Germinal center (tissue), 1 donor: ENCODE measurements around the gene POFUT2.

Experiments
- DNase-seq: peaks from one replicate; pipeline ENCODE4 v3.0.0; 2012; ENCODE audit warnings: mixed read lengths, low spot score

POFUT2 gene

GRCh38 chr21:45297869-45298268 is 10.2 kb upstream of the POFUT2 start:
- DNase-seq: no peak

GRCh38 chr21:45297329-45297728 is 9.6 kb upstream of the POFUT2 start:
- DNase-seq: no peak

GRCh38 chr21:45296638-45297037 is 8.9 kb upstream of the POFUT2 start:
- DNase-seq: no peak

DNA sequence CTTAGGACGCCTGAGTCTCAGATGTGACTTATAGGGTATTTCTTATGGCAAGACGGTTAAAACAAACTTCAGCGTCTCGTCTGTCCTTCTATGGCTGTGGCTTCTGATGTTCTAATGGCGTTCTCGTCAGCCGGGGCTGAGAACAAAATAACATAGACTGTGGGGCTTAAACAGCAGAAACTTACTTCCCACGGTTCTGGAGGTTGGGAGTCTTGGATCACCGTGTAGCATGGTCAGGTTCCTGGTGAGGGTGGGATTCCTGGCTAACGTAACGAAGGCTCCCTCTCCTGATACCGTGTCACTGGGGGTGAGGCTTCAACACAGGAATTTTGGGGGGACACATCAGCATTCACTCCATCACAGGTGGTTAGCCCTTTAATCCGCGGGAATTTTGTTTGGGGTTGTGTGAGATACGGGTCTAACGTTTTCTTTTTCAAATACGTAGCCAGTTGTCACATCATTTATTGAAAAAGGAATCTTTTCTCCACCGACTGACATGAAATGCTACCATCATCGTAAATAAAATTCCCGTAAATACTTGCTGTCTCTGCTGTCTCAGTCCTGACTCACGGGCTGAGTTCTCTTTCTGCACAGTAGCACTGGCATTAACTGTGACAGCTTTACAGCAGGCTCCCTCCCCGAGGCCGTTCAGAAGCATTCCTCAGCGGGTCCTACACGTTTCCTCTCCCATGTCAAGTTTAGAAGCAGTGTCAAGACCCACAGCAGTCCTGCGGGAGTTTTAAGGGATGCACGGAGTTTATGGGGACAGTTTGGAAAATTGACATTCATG is 8.1 kb upstream of the POFUT2 start:
- no peak for DNase-seq

GRCh38 chr21:45294509-45295291 is 7.0 kb upstream of the POFUT2 start:
- no peak for DNase-seq

- no peak for DNase-seq
Observed at GRCh38 chr21:45293726-45294401, 6.2 kb upstream of the POFUT2 start.

DNA sequence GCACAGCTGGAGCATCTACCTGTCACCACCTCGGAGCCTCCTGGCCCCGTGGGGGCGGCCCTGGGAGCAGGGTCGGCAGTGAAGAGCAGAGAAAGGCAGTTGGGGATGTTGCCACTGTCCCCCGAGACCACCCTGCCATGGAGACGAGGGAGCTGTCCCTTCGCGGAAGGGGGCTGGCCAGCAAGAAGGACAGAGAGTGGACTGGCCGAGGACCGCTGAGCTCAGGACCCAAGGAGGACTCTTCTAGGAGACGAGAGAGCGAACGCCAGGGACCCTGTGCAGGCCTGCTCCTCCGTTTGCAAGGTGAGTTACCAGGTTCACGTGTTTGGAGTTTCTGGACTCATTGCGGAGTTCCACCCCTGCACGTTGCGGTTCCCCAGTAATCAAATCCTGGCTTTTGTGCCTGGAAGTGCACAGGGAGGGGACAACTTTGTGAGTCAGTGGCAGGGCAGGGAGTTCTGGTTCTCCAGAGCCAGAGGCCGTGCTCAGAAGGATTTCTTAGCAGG is 5.6 kb upstream of the POFUT2 start:
- DNase-seq: no peak

DNA sequence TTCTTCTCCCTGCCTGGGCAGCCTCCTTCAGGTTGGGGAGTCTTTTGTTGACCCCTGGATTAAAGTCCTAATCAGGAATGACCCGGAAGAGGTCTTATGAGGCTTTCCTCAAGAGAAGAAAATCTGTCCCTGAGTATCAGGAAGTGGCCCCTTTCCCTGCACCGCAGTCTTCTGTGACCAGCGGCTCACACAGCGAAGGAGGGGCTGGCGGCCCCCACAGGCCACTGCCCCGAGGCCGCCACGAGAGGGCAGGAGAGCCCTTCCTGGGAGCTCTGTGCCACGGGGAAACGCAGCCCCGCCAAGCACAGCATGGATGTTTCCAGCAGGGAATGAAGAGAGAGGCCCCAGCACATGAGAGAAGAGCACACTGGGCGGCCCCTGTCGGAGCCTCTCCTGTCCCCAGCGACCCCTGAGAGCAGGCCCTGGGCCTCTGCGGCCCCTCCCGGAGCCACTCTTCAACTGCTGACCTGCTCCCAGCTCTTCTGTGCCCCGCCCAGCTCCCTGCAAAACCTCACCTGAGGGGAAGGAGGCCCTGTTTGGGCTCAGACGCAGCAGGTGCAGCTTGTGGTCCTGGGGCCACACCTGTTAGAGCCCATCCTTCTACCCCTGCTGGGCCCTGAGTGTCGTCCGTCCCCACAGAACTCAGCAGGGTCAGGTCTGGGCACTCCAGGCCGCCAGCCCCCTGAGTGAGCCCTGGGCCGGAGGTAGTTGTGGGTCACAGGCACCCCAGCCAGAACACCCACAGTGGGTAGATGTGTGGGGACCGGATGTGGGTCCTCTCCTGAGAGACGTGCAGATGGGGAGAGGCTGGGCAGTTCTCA is 4.9 kb upstream of the POFUT2 start:
- peak; percentile 67 for DNase-seq

- DNase-seq: no peak
Observed at GRCh38 chr21:45291613-45292398, 4.1 kb upstream of the POFUT2 start.

GRCh38 chr21:45290948-45291612 is 3.4 kb upstream of the POFUT2 start:
- DNase-seq: no peak

- DNase-seq: no peak
Observed at GRCh38 chr21:45289655-45290515, 2.2 kb upstream of the POFUT2 start.

GRCh38 chr21:45289134-45289533 is 1.4 kb upstream of the POFUT2 start:
- no peak for DNase-seq

DNA sequence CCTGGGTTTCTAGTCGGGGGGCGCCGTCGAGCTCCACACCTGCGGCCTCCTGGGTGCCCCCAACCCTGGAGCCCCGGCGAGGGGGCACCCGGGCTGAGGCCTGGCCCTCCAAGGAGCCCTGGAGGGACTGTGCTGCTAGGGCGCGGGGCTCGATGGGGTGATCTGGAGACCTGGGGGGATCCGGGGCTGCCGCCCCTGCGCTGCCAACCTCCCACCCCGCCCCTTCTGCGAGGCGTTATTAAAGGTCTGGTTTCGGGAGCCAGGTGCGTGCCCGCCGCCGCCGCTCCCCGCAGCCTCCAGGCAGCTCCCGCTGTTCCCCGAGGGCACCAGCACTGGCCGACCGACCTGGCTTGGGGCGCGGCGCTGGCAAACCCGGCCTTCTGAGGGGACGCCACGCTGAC is 746 bp upstream of the POFUT2 start:
- DNase-seq: no peak

DNA sequence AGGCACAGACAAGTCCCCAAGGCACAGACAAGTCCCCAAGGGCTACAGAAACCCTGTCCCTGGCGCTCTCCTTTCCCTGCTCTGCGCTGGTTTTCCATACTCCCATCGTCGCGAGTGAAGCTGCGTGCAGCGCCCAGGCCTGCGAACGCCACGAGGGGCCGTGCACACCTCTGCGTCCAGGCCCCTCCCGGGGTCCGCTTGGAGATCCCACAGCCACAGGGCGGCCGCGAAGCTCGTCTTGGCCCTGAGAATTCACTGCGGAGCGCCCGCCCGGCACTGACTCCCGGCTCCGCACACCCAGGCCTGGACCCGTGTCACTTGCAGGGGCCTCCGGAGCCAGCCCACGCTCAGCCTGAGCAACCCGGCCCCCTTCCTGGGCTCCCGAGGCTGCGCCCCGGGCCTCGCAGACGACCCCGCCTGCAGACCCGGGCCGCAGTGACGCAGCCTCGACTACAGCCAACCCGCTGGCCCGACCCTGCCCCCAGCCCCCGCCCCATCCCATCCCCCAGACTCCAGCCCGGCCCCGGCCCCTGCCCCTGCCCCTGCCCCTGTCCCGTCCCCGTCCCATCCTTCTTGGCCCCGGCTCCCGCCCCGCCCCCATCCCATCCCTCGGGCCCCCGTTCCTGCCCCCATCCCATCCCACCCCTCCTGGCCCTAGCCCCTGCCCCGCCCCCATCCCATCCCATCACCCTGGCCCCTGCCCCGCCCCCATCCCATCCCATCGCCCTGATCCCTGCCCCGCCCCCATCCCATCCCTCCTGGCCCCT is 841 bp downstream of the POFUT2 start:
- no peak for DNase-seq

DNA sequence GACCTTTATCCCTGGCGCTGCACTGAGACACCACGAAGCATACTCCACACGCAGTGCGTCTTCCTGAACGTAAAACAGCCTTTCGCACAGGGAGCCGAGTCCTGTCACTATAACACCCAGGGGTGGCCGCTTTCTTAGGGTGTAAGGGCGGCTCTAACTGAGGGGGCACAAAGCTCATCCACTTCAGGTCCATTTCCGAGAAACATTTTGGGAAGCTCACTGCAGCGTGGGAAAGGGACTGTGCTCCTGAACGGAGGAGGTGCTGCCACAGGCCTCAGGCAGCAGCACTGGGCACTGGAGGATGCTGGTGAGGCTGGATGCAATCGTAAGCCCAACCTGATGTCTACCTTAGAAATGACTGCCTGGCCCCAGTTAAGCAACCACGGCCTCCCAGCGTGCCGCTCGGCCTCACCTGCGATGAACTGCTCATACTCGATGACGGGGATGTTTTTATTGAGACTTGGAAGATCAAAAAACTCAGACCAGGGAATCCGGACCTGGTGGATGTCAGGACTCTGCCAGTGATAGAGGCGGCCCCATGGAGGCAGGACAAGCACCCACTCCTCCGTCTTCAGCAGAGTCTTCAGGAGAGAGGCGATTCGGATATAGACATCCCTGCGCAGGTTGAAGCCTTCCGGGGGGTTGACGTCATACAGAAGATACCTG is 2.3 kb downstream of the POFUT2 start:
- no peak for DNase-seq

DNA sequence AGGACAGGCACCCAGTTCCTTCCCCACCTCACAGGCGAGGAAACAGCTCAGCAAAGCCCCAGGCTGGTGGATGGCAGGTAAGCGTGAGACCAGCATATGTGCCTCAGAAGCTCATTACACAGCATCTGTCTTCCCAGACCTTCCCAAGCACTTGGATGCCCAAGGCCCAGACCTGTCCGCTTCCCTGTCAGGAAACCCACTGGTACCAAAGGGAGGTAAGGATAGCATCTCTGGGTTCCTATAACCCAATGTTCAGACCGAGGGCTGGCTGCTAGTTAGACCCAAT is 3.3 kb downstream of the POFUT2 start:
- no peak for DNase-seq

GRCh38 chr21:45283611-45284455 is 3.9 kb downstream of the POFUT2 start:
- no peak for DNase-seq
